ENCODE data around the gene LTF. TPM values are rescaled to one million over a fixed set of nuclear protein-coding genes. Genes with fewer than 3 reads are reported as not detected.

Gene LTF
- total and polyA plus RNA-seq, 9 of the 15 experiments (the other 6 are each of a cell fraction or from before 2014, with no cell fraction given): 0.07 TPM; not detected in 8

- TF ChIP-seq NR1H2 (CRISPR knock-in tag; IDR thresholded peaks at IDR 0.05) (no peak), RAD51 (IDR thresholded peaks at IDR 0.05; ENCODE audit: borderline replicate concordance, low read depth) (no peak), THRB (CRISPR knock-in tag; conservative IDR thresholded peaks at IDR 0.05) (no peak), ZNF277 (CRISPR knock-in tag; IDR thresholded peaks at IDR 0.05; ENCODE audit: borderline replicate concordance) (no peak), THRA (IDR thresholded peaks at IDR 0.05) (no peak)
These were observed 8.6 kb downstream of the LTF start (continued) for GRCh38 chr3:46456118-46456517.

Data from K562 (cell line).